T-helper 1 cell (primary cell): ENCODE measurements around the gene ACTL10.

ENCODE experiments used
- DNase-seq, 5 donors: peaks; one replicate each; pipeline ENCODE4 v3.0.0-alpha.2; 2012 to 2020

ACTL10 gene

GRCh38 chr20:33664085-33664761 is 2.5 kb upstream of the ACTL10 start:
- no peak for DNase-seq

DNA sequence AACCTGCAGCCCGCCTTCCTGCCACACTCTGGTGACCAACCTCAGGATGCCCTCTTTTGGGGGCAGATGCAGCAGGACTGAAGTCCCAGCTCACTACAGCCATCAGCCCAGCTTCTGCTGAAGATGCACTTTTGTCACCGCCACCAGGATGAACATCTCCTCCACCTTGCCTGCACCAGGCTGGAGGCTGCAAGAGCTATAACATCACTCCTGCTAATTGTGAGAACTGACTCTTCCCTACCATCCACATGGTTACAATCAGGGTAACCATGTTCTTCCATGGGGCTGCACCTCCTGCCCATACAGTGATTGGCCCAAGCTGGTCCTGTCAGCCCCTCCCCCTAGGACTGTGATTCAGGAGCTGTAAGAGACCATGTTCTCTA is 2.0 kb upstream of the ACTL10 start:
- no peak for DNase-seq

GRCh38 chr20:33667245-33667675 is 517 bp downstream of the ACTL10 start:
- peak in 4 of 5 donors; percentile 24 to 55 (median 42) for DNase-seq

DNA sequence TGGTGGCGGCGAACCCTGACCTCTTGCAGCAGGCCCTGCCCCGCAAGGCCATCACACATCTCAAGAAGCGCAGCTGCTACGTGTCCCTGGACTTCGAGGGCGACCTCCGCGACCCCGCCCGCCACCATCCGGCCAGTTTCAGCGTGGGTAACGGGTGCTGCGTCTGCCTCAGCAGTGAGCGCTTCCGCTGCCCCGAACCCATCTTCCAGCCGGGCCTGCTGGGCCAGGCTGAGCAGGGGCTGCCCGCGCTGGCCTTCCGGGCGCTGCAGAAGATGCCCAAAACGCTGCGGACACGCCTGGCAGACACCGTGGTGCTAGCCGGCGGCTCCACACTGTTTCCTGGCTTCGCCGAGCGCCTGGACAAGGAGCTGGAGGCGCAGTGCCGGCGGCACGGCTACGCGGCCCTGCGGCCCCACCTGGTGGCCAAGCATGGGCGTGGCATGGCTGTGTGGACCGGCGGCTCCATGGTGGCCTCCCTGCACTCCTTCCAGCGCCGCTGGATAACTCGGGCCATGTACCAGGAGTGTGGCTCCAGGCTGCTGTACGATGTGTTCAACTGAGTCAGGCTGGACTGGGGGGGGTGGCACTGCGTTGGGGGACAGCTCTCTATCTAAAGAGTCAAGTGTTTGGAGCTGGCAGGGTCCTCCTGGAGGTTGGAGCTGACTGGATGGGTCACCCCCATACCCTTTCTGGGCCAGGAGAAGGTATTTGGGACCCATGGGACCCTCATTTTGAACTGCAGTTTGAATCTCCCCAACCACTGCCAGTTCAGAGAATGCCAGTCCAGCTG is 1.1 kb downstream of the ACTL10 start:
- DNase-seq, result peak; percentile 61 to 81 (median 67)

DNA sequence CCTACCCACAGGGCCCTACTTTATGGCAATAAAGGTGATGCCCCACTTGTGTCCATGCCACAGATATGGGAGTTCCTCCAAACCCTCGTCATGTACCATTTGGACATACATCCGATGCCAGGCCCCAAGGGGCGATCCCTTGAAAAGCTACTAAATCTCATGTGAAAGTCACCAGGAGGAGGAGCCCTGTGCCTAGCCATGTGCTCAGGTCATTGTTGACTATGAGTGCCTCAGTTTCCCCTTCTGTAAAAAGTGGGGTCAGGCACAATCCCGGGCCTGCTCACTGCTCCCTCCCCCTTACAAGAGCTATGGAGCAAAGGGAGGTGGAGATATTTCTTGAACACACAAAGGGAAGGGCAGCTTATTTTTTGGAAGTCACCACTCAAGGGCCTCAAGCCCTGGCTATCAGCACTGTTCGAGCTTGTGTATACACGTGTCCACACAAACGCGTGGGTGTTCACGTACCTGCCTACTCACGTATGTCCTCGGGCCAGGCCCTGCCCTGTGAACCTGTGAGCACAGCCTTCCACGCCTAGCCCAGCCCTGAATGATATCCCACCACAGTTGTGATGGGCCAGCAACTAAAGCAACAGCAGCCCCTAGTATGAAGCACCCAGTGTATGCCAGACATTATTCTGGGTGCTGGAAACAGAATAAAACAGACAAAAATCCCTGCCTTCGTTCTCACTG is 1.9 kb downstream of the ACTL10 start:
- DNase-seq, result no peak

GRCh38 chr20:33669224-33669623 is 2.5 kb downstream of the ACTL10 start:
- DNase-seq, result no peak

DNA sequence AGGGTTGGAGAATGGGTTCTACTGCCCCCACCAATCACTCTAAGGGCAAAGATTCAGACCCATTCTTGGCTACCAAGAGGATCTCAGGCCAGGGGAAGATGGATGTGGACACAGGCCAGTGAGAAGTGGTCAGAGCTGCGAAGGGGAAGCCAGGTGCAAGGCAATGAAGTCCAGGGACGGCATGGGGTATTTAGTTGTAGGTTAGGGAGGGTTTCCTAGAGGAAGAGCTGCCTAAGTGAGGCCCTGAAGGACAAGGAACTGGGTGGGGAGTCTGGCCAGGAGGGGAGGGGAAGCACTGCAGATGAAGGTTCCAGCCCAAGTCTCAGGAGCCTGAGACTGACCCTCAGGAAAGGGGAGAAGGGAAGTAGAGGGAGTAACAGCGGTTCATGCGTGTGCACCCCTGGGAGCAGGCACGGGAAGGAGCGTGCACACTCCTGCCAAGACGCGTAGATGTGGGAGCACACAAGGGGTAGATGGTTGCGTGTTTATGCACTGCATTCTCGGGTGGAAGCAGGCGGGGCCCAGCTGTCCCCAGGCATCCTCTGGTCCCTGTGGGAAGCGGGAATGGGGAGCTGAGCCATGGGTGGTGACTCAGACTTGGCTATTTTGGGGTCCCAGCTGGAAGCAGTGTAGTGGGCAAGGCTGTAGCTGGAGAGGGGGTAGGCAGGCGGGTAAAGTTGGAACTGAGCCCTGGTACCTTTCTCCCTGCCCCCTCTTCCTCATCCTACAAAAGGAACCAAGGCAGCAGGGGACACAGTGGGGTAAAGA is 3.3 kb downstream of the ACTL10 start:
- DNase-seq, result no peak

- DNase-seq, result no peak
These were observed 4.2 kb downstream of the ACTL10 start for GRCh38 chr20:33670715-33671499.

- no peak for DNase-seq
These were observed 5.0 kb downstream of the ACTL10 start for GRCh38 chr20:33671573-33672288.

DNA sequence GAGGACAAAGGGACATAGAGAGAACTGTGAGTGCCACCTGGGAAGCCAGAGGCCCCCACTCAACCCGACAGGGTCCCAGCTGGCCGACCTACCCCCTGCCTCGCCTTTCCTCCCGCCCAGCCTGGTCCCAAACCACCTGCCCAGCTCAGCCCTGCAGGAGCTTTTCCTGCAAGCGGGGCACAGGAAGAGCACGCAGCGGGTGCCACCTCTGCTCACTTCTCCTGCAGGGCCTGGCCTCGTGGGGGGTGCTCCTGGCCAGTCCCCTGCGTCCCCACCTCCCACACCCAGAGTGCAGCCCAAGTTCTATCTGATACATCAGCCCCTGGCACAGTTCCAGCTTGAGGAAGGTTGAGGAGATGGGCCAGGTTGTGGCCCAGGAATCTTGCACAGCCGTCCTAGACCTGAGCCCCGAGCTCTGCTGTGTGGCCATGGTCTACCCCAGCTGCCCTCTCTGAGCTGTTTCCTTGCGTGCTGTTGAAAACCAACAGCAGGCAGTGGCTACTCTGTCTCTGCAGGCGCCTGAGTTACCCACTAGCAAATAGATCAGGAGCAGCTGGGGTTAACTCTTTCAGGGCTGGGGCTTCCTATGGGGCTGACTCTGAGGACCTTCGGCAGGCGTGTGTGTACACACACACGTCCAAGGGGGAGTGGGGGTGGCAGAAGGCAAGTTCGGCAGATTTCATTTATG is 5.8 kb downstream of the ACTL10 start:
- DNase-seq, result no peak

DNA sequence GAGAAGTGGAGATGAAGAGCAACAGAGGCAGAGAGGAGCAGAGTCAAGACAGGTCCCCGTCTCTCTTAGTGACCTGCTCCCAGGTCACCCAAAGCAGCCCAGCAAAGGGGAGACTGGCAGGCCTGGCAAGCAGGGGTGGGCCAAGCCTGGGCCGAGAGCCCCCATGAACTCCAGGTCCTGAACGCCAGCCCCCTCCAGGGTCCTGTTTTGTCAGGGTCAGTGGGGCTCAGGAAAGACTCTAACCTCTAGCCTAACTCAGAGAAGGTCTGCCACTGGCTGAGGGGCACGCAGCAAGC is 6.3 kb downstream of the ACTL10 start:
- no peak for DNase-seq

DNA sequence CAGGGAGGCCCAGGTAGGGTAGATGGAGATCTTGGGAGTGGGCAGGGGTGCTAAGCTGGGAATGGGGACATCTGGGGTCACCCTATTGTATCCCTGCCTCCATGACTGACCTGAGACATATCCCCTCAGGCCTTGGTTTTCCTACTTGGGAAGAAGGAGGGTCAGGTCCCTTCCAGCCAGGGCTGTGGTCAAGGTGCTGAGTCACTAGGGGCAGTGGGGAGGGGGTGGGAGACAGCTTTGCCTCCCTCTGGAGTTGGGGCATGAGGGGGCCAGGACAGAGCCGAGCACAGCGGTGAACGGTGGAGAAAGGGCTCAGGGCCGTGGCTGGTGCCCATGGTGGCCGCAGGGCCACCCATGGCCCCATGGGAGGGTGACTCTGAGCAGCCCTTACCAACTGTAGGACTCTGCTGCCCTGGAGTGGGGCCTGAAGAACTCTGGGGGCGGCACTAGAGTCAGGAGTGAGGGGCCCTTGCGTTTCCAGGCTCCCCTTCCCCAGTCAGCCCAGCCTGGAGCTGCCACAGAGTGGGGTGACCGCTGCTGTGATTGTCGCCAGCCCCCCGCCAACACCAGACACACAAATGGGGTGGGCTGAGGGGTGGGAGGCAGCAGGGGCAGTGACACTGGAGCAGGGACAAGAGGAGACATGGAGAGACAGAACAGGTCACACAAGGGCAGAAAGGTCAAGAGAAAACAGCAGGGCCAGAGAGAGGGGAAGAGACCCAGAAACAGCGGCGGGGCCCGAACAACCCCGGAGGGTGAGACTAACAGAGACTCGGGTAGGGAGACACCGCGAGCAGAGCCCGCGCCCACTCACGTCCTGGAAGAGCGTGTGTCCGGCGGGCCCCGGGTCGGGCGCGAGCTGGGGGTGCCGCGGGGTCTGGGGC is 6.9 kb downstream of the ACTL10 start:
- DNase-seq, result no peak

DNA sequence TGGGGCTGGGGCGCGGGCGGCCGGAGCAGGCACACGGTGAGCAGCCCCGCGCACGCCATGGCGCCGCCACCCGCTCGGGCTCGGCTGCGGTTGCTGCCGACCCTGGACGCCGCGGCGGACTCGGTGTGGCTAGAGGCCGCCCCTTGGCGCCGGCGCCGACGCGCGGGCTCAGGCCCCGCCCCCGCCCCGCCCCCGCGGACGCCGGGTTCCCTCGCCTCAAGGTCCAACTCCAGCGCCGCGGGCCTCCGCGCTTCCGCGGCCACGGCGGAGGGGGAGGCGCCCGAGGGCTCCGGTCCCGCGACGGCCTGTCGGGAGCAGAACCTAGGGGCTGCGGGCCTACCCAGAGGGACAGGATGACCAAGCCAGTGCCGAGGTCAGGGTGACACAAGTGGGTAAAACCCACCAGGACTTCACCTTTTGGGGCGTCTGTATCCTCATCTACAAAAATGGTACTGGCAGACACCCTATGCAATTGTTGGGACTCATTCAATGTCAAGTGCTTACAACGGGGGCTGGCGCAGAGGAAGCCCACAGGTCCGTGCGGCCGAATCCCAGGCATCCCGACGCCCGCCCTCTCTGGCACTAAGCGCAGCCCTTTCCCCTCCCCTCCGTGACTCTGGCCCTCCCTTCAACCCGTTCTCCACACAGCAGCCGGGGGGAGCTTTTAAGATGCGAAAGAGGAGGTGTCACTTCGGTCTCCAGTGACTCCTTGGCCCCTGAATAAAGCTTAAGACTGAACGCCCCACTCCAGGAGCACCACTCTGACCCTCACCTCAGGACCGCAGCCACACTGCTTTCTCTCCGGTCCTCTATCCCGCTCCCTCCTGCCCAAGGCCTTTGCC is 7.8 kb downstream of the ACTL10 start, which contains the start of gene NECAB3:
TSS of gene NECAB3 (minus strand) at position 135 of the 842 bp plus-strand sequence. CDS start at position 59, 76 bp downstream.
- peak; percentile 43 to 66 (median 48) for DNase-seq

DNA sequence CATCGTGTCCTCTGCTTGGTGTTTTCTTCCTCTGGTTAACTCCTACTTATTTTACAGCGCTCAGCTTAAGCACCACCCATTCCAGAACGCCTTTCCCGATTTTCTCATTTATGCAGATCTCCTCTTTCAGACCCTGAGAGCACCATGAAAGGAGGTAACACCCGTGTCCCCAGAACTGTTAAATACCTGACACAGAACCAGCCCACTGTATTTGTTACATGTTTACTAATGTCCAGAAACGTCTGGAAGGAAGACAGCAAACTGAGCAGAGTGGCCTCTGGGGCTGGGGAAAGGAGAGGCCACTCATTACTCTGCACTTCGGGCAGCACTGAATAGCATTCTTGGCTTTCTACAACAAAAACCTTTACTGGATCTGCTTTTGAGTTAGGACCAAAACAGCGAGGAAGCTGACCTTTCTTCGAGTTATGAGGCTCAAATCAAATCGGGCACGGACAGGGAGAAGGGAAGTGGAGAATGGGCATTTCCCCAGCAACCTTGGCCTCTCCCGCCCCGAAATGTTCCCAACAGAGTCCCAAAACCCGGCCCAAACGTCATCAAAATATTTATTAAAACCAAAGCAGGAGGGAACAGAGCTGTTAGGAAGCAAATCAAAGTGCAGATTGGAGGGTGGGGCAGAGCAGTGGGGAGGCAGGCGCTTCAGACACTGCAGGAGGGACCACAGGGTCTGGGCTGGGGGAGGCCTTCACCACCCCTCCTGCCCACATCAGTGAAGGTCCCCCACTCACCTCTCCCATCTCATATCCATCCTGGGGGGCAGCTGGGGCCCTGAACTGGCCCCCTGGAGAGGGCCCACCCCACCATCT is 8.6 kb downstream of the ACTL10 start:
- no peak for DNase-seq

DNA sequence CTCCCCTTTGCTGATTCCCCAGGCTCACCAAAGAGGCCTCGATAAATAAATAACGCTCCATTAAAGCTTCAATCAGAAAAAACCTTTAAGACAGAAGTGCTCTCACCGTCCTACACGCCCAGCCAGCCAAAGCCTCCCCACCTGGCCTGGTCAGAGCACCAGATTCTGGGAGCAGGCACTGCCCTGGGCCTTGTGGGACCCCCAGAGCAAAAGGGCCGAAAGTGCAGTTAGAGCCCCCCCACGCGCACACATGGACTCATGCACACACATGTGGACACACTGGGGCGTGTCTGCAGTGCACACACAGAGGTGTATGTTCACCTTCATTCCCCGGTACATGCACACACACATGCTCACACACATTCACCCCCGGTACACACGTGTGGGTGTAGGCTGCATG is 9.4 kb downstream of the ACTL10 start:
- DNase-seq, result no peak

DNA sequence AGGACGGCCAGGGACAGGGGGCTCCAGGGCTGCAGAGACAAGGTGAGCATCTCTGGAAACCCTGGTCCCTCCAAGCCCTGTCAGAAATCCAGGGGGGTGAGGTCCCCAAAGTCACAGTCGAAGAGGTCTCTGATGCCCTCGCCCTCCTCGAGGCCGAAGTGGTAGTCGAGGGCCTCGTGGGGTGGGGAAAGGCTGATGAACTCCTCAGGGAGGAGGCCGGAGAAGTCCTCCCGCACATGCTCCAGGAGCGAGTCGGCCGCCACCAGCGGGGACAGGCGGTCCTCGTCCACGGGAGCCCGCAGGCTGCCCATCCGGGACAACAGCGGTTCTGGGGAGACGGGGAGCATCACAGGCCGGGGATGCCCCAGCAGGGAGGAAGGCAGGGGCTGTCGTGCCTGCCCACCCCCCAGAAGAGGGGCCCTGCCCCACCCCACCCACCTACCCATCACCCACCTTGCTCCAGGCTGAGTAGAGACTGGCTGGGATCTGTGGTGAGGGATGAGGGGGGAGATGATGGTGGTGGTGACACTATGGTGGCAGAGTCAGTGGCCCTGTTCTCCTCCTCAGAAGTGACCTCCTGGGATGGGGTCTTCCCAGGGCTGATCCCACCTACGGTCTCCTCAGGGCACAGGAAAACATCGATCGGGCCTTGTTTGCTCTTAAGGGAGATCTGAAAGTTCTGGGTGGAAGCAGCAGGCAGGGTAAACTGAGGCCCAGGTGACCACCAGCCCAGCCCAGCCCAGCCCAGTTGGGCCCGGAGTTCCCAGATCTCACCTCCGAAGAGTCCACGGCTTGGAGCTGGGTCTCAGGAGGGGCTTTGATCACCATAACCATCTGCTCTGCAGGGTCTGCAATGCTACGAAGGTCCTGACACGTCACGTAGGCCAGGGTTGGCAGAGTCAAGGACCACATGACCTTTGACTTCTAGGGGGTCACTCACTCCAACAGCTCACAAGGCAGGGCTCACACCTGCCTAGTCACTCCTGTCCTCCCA is 10.2 kb downstream of the ACTL10 start:
- no peak for DNase-seq
